GM20000 (cell line): ENCODE results near the gene RBMS3.

ENCODE experiments used
- DNase-seq: peaks from one replicate; pipeline ENCODE4 v3.0.0; 2012; ENCODE audit warnings: low spot score
- CTCF ChIP-seq: IDR thresholded peaks from 2 replicates; pipeline ENCODE4 v1.5.1; 2012; ENCODE audit warnings: mild to moderate bottlenecking, control low read depth; ENCODE audit errors: extremely low read depth, missing control alignments

Gene RBMS3

DNA sequence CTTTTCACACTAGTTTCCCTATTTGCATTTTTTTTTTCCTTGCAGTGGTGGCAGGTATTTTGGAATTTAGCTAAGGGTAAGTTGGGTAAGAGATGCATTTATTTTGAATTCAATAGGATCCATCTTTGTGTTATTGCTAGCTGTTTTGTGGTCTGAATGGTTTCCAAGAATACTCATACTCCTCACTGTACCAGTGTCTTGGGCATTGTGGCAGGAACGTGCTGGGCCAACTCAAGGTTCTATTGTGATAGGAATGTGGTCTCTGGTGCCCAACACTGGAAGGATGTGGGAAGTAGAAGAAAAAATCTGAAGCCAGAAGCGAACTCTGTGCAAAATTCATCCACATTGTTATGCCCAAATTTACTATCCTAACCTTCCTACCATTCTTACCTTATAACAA is 135.6 kb downstream of the RBMS3 start:
- DNase-seq = no peak
- TF ChIP-seq CTCF = no peak

DNA sequence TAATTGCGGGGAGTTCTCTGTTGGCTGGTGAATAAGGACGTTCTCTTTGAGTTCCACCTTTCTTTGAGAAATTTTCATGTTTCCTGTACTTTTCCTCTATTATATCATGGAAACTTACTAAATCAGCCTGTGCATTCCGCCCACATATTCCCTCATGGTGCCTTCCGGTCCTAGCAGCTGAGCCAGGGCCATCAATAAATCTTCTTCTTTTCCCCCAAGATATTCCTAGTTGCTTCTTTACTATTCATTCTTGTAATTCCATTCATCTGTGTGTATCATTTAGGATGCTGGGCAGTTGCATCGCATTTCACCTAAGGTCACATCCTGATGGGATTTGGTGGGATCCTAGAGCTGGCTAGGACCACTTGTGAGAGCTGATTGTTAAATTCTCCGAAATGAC is 139.2 kb downstream of the RBMS3 start:
- no peak for DNase-seq
- TF ChIP-seq CTCF = no peak

DNA sequence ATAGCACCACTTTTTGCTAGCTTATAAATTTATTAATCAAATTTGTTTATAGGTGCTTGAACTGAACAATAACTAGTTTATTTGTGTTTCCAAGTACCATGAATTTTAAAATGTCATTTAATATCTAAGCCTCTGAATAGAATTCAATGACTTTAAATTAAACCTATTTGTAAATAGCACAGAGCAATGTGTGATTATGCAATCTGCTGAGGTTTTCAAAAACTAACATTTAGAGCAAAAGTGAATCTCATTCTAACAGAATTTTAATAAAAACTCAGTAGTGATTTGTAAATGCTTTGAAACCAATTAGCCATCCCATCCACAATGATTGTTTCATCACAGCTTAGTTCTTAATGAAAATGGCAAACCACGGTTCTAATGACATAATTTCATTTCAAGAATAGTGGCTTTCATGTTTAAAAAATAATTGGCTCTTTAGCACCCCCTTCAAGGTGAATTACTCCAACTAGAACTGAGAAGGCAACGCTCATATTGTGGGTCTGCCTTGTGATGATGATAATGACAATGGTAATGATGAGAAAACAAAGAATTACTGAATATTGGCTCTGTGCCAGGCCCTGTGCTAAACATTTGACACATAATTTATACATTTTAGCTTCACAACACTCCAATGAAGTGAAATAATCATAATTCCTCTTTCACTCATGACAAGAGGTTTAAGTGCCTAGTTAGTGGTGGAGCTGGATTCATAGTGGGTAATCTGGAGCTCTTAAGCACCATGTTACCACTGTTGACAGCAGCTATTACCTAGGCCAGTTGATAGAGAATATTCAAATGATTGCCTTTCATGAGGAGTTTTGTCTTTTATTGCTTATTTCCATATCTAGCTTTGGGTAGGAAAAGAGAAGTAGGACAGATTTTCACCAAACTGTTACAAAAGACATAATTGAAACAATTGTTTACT is 145.7 kb downstream of the RBMS3 start:
- no peak for TF ChIP-seq CTCF
- DNase-seq = no peak

DNA sequence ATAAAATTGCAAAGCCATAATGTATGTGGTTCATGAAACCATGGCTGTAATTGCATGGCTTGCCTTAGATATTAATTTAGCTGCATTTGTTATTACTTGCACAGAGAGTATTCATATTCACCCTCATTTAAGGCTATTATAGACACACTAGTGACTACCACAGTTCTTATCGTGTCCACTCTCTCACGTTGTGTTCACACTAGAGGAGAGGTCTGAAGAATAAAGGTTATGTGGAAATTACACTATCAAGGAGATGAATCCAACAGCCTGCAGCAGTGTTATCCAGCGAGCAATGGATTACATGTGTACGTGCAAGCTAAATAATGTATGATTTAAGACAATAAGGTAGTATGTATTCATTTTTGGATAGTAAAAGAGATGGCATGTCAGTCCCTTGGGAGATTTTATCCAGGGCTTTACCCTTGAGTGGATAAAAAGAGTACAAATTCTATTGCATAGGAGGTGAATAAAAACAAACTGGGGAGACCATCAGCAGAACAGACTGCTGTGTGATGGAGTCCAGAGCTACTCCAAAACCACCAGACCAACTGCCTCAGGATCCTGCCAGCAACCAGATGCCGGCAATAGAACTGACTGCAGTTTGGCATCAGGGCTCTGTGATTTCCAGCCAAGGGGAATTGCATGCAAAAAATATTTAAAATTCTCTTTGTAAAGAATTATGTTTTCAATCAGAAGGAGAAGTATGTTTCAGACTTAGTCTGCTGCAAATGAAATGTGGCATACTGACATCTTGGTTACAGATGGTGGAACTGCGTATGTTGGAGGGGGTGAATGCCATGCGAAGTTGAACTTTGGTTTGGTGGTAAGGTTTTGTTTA is 146.6 kb downstream of the RBMS3 start:
- DNase-seq = no peak

GRCh38 chr3:29429055-29429679 is 148.3 kb downstream of the RBMS3 start:
- TF ChIP-seq CTCF = no peak
- no peak for DNase-seq

More for the DNA sequence above, 146.6 kb downstream of the RBMS3 start:
- TF ChIP-seq CTCF = no peak

DNA sequence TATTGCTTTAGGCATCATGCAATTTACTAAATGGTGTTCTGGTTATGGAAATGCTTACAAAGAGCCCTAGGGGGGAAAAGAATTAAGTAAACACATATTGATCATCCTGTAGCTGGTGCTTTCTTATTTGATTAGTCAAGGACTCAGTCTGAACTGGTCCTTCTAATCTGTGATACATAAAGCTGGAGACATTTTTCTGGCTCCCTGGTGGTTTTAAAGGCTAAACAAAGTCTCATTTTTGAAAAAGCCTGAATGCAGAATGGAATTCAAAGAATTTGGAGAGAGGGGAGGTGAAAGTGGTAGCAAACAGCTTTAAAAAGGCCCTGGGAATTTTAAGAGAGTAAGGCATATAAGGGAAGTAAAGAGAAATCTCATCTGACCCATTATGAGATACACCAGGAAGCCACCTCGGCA is 149.7 kb downstream of the RBMS3 start:
- DNase-seq = no peak
- TF ChIP-seq CTCF = no peak
